ENCODE measurements around the gene LAMB2. TPM values are rescaled to one million over a fixed set of nuclear protein-coding genes. Genes with fewer than 3 reads are reported as not detected.

LAMB2 gene
- total and polyA plus RNA-seq, 2 donors (not counting 1 experiment from before 2014, with no cell fraction given): 0.67 to 0.74 TPM

DNA sequence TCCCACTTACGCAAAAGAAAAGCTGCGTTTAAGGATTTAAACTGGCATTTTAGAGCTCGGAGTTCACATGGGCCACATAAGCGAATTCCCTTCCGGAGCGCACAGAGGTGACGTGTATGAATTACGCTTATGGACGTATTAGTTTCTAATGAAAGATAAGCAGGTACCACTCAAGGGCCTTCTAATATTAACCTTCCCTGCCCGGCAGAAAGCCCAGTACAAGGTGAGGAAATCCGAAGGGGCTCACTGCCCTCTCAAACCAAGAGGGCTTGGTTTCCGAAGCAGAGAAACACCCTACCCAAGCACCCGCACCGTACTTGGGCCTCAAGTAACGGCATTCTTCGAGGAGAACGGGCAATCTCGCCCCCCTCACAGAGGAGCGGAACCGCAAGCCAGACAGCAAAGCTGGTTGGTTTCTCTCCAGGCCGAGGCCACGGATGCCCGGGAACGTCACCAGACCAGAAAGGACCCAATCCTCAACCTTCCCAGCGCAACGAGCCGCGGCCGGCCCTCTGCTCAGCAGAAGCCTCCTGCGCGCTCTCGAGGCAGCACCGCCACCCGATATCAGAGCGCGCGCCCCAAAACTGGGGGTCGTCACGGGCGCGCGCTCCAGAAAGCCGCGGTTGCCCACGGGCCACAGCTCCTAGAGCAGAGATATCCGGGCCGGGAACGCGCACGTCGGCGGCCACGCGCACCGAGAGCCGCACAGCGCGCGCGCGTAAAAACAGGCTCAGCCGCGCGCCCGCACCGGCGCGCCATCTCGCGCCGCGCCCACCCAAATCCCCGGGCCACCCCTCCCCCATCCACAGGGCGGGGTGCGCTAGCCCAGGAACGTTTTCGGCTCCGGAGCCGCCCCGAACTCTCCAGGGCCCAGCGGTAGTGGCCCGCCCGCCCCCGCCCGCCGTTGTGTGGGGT is 39.7 kb downstream of the LAMB2 start:
- peak overlapping the region; percentile 87 to 94 for H3K27ac ChIP-seq (ENCODE audit: low read length in 2 of 2)
- ATAC-seq (ENCODE audit: low read depth): peak; percentile 32

More for the DNA sequence above, 39.7 kb downstream of the LAMB2 start:
- Mint-ChIP-seq H3K4me3 (peak overlapping the region; percentile 97), H3K27ac (peak overlapping the region; percentile 99), H3K9me3 (ENCODE audit: insufficient read depth) (no peaks in the 10 kb centered on the region), H3K4me1 (peaks cover 38% of the 10 kb centered on the region), H3K27me3 (no peaks in the 10 kb centered on the region)
- intact Hi-C loops (cut with micrococcal nuclease): loop anchor here (1.0 to 5.0 kb wide), 3 partner anchors 66 to 247 kb away; partner anchors contain the start of genes PRKAR2A and USP4
- Histone ChIP-seq H2AFZ (ENCODE audit: insufficient read depth, low read depth, low read length, poor library complexity, severe bottlenecking) (peak overlapping the region; percentile 94), H3K4me3 (ENCODE audit: control extremely low read depth in 1 of 5, extremely low read depth in 1 of 5, insufficient read depth in 1 of 5, low read depth in 2 of 5, low read length in 4 of 5) (peak overlapping the region; percentile 72 to 95 (median 88)), H3K9me3 (ENCODE audit: control extremely low read depth in 1 of 3, control insufficient read depth in 2 of 3, insufficient read depth in 1 of 3, low read length in 2 of 3) (peaks cover 0 to 6% (median 0%) of the 10 kb centered on the region in 3 donors), H3K4me1 (ENCODE audit: control insufficient read depth in 2 of 2, insufficient read depth in 2 of 2, low read length in 2 of 2) (peaks cover 26 to 35% of the 10 kb centered on the region in 2 donors), H4K20me1 (ENCODE audit: control insufficient read depth, insufficient read depth, low read length, poor library complexity, severe bottlenecking) (peaks cover 46% of the 10 kb centered on the region), H3K9ac (ENCODE audit: low read length) (peak overlapping the region; percentile 96), H3K79me2 (ENCODE audit: control insufficient read depth, insufficient read depth, low read length) (peaks cover 50% of the 10 kb centered on the region), H3K36me3 (replicated peaks in 1 of 2; ENCODE audit: control extremely low read depth in 1 of 2, control insufficient read depth in 1 of 2, extremely low read depth in 1 of 2, insufficient read depth in 2 of 2, low read length in 1 of 2) (peaks cover 3 to 16% of the 10 kb centered on the region in 2 experiments), H3K27me3 (replicated peaks in 1 of 4; ENCODE audit: control extremely low read depth in 1 of 4, control insufficient read depth in 3 of 4, insufficient read depth in 4 of 4, low read length in 3 of 4) (no peaks in the 10 kb centered on the region), H3K4me2 (replicated peaks; ENCODE audit: low read depth, low read length, poor library complexity, severe bottlenecking) (peak overlapping the region; percentile 87)
- under 1% methylated on average over 76 of the region's 86 CpGs for WGBS (ENCODE audit: insufficient coverage)
- DNase-seq: peak; percentile 91
- ChIA-PET CTCF (interaction anchor here (0.7 to 3.2 kb wide), 13 partner anchors 8 to 407 kb away, joined by 3 to 51 read pairs (median 5); partner anchors contain the start of genes NDUFAF3, P4HTM, USP19 and USP4), POLR2A (interaction anchor here (0.6 to 3.3 kb wide), 18 partner anchors 10 to 996 kb away, joined by 3 to 37 read pairs (median 8); partner anchors contain the start of genes DAG1, IMPDH2, NDUFAF3 and QARS1)
- TF ChIP-seq EZH2 (IDR thresholded peaks at IDR 0.05; ENCODE audit: borderline replicate concordance, insufficient read depth, low read depth, low read length, poor library complexity, severe bottlenecking): no peak
- TF ChIP-seq, protein P1, sequence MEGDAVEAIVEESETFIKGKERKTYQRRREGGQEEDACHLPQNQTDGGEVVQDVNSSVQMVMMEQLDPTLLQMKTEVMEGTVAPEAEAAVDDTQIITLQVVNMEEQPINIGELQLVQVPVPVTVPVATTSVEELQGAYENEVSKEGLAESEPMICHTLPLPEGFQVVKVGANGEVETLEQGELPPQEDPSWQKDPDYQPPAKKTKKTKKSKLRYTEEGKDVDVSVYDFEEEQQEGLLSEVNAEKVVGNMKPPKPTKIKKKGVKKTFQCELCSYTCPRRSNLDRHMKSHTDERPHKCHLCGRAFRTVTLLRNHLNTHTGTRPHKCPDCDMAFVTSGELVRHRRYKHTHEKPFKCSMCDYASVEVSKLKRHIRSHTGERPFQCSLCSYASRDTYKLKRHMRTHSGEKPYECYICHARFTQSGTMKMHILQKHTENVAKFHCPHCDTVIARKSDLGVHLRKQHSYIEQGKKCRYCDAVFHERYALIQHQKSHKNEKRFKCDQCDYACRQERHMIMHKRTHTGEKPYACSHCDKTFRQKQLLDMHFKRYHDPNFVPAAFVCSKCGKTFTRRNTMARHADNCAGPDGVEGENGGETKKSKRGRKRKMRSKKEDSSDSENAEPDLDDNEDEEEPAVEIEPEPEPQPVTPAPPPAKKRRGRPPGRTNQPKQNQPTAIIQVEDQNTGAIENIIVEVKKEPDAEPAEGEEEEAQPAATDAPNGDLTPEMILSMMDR (IDR thresholded peaks at IDR 0.05): no peak

Measured in B cell (primary cell).